ENCODE results near the gene ADAMTS12. TPM values are rescaled to one million over a fixed set of nuclear protein-coding genes. Genes with fewer than 3 reads are reported as not detected.

ADAMTS12 gene
- total RNA-seq, 4 donors from 2014 or later: 0.22 to 1.2 (median 0.77) TPM

DNA sequence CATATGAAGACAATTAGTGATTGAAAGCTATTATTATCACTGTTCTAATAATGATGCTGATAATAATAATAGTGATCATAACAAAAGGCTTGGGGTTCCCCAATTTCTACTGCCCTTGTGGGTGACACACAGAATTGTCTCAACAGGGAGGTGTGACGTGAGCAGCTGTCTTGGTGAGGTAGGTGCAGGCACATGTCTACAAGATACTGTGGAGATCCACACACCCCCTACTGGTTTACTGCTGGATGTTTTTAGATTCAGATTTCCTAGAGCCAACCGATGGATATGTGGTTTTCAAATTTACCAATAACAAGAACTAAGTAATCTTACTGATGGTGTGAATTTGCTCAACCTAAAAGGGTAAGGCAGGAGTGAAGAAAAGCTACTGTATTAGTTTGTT lies 312.0 kb downstream of the ADAMTS12 start:
- no peak for TF ChIP-seq POLR2A (IDR thresholded peaks at IDR 0.05)
- TF ChIP-seq, protein P1, sequence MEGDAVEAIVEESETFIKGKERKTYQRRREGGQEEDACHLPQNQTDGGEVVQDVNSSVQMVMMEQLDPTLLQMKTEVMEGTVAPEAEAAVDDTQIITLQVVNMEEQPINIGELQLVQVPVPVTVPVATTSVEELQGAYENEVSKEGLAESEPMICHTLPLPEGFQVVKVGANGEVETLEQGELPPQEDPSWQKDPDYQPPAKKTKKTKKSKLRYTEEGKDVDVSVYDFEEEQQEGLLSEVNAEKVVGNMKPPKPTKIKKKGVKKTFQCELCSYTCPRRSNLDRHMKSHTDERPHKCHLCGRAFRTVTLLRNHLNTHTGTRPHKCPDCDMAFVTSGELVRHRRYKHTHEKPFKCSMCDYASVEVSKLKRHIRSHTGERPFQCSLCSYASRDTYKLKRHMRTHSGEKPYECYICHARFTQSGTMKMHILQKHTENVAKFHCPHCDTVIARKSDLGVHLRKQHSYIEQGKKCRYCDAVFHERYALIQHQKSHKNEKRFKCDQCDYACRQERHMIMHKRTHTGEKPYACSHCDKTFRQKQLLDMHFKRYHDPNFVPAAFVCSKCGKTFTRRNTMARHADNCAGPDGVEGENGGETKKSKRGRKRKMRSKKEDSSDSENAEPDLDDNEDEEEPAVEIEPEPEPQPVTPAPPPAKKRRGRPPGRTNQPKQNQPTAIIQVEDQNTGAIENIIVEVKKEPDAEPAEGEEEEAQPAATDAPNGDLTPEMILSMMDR (IDR thresholded peaks at IDR 0.05): no peak
- WGBS, 2 donors: 95 to 96% methylated on average over 2 of the region's 2 CpGs
- intact Hi-C loops (cut with DNase I; ENCODE audit: low total_unique reads): no loop called here
- no peak for DNase-seq (ENCODE audit: low spot score in 2 of 2)
- H3K4me3 ChIP-seq (ENCODE audit: low read depth, poor library complexity, severe bottlenecking): no peak overlapping the region

GRCh38 chr5:33579152-33579551 lies 312.6 kb downstream of the ADAMTS12 start:
- H3K4me3 ChIP-seq (ENCODE audit: low read depth, poor library complexity, severe bottlenecking): no peak overlapping the region
- TF ChIP-seq, protein P1 (IDR thresholded peaks at IDR 0.05): no peak
- TF ChIP-seq POLR2A (IDR thresholded peaks at IDR 0.05): no peak
- 56 to 68% methylated on average over 3 of the region's 3 CpGs for WGBS, 2 donors
- intact Hi-C loops (cut with DNase I; ENCODE audit: low total_unique reads): no loop called here
- DNase-seq (ENCODE audit: low spot score in 2 of 2): no peak

GRCh38 chr5:33576726-33577590 lies 314.8 kb downstream of the ADAMTS12 start:
- no peak for DNase-seq (ENCODE audit: low spot score in 2 of 2)
- H3K4me3 ChIP-seq (ENCODE audit: low read depth, poor library complexity, severe bottlenecking): no peak overlapping the region
- no peak for TF ChIP-seq POLR2A (IDR thresholded peaks at IDR 0.05)
- intact Hi-C loops (cut with DNase I; ENCODE audit: low total_unique reads): no loop called here
- 81 to 87% methylated on average over 10 of the region's 10 CpGs for WGBS, 2 donors

DNA sequence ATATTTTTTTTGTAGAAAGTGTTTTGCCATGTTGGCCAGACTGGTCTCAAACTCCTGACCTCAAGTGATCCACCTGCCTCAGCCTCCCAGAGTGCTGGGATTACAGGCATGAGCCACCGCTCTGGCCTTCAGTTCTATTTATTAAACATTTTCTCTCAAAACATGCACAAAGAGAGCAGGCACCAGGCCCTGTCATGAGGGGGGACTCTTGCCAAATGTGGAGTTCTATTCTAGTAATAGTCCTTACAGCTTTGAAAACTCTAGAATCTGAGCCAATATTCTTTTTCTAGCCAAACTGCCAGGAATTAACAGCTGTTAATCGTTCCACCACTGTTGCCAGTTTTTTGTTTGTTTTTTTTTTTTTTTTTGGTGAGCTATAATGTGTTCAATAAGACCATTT lies 326.5 kb downstream of the ADAMTS12 start:
- H3K4me3 ChIP-seq (ENCODE audit: low read depth, poor library complexity, severe bottlenecking): no peak overlapping the region
- 29 to 41% methylated on average over 2 of the region's 2 CpGs for WGBS, 2 donors
- intact Hi-C loops (cut with DNase I; ENCODE audit: low total_unique reads): no loop called here
- DNase-seq (ENCODE audit: low spot score in 2 of 2): no peak
- no peak for TF ChIP-seq POLR2A (IDR thresholded peaks at IDR 0.05)
- TF ChIP-seq, protein P1 (IDR thresholded peaks at IDR 0.05): no peak

GRCh38 chr5:33563983-33564908 lies 327.5 kb downstream of the ADAMTS12 start:
- WGBS, 2 donors: 78% methylated on average over 2 of the region's 2 CpGs
- DNase-seq (ENCODE audit: low spot score in 2 of 2): no peak
- TF ChIP-seq, protein P1 (IDR thresholded peaks at IDR 0.05): no peak
- no peak for TF ChIP-seq POLR2A (IDR thresholded peaks at IDR 0.05)
- H3K4me3 ChIP-seq (ENCODE audit: low read depth, poor library complexity, severe bottlenecking): no peak overlapping the region
- intact Hi-C loops (cut with DNase I; ENCODE audit: low total_unique reads): no loop called here

GRCh38 chr5:33563530-33563929 lies 328.3 kb downstream of the ADAMTS12 start:
- intact Hi-C loops (cut with DNase I; ENCODE audit: low total_unique reads): no loop called here

More at GRCh38 chr5:33563530-33563929, 328.3 kb downstream of the ADAMTS12 start:
- no peak for DNase-seq (ENCODE audit: low spot score in 2 of 2)
- WGBS, 2 donors: 71 to 81% methylated on average over 2 of the region's 2 CpGs
- TF ChIP-seq POLR2A (IDR thresholded peaks at IDR 0.05): no peak
- no peak overlapping the region for H3K4me3 ChIP-seq (ENCODE audit: low read depth, poor library complexity, severe bottlenecking)

Data from lower leg skin (tissue), 4 donors.